ENCODE measurements around the gene ERC1. TPM values are rescaled to one million over a fixed set of nuclear protein-coding genes. Genes with fewer than 3 reads are reported as not detected.

Gene ERC1
- total RNA-seq, 1 experiment from 2014 or later, result 40.4 TPM

GRCh38 chr12:1493781-1494565, 502.9 kb downstream of the ERC1 start:
- intact Hi-C loops (cut with micrococcal nuclease; ENCODE audit: unreplicated experiment) (no loop called here), in situ Hi-C loops (cut with HindIII; ENCODE audit: low pct_unique_long_range_greater_than_20kb, low sequenced_read_pairs) (no loop called here)
- DNase-seq (ENCODE audit: low read depth, low spot score), result no peak
- TF ChIP-seq POLR2AphosphoS5 (IDR thresholded peaks at IDR 0.05; ENCODE audit: low read depth, low read length) (no peak), SIN3A (IDR thresholded peaks at IDR 0.05; ENCODE audit: borderline replicate concordance, insufficient read depth, low read depth, low read length) (no peak), REST (IDR thresholded peaks at IDR 0.05; ENCODE audit: insufficient read depth in 1 of 2, low read depth in 2 of 2, low read length in 1 of 2) (no peak)
- ATAC-seq, result no peak
- no peaks in the 10 kb centered on the region for H3K27me3 ChIP-seq (ENCODE audit: control insufficient read depth, insufficient read depth, low read length)
- H3K4me3 ChIP-seq (ENCODE audit: low read depth in 2 of 2, low read length in 2 of 2), result no peak overlapping the region
- no peak overlapping the region for H3K27ac ChIP-seq (ENCODE audit: low read length)
- CTCF ChIA-PET, result no interaction called here
- no peaks in the 10 kb centered on the region for H3K36me3 ChIP-seq (ENCODE audit: control insufficient read depth, insufficient read depth, low read length)
- BruUV-seq (replicated peaks), result no TSS peak
- H3K9me3 ChIP-seq (ENCODE audit: control insufficient read depth, insufficient read depth, low read depth, low read length), result no peaks in the 10 kb centered on the region
- POLR2A ChIA-PET, result no interaction called here
- no peaks in the 10 kb centered on the region; the same call in 1 of the 2 replicates for H3K4me1 ChIP-seq (ENCODE audit: control insufficient read depth, insufficient read depth, low read length)

GRCh38 chr12:1494856-1495255, 503.8 kb downstream of the ERC1 start:
- Histone ChIP-seq H3K4me1 (ENCODE audit: control insufficient read depth, insufficient read depth, low read length) (no peaks in the 10 kb centered on the region; the same call in 1 of the 2 replicates), H3K36me3 (ENCODE audit: control insufficient read depth, insufficient read depth, low read length) (no peaks in the 10 kb centered on the region), H3K27ac (ENCODE audit: low read length) (no peak overlapping the region), H3K9me3 (ENCODE audit: control insufficient read depth, insufficient read depth, low read depth, low read length) (no peaks in the 10 kb centered on the region), H3K4me3 (ENCODE audit: low read depth in 2 of 2, low read length in 2 of 2) (no peak overlapping the region), H3K27me3 (ENCODE audit: control insufficient read depth, insufficient read depth, low read length) (no peaks in the 10 kb centered on the region)
- TF ChIP-seq REST (IDR thresholded peaks at IDR 0.05; ENCODE audit: insufficient read depth in 1 of 2, low read depth in 2 of 2, low read length in 1 of 2) (no peak), SIN3A (IDR thresholded peaks at IDR 0.05; ENCODE audit: borderline replicate concordance, insufficient read depth, low read depth, low read length) (no peak), CTCF (IDR thresholded peaks at IDR 0.05) (no peak)
- ChIA-PET CTCF (no interaction called here), POLR2A (no interaction called here)
- DNase-seq (ENCODE audit: low read depth, low spot score) (no peak), ATAC-seq (no peak)
- BruUV-seq (replicated peaks), result no TSS peak
- intact Hi-C loops (cut with micrococcal nuclease; ENCODE audit: unreplicated experiment) (no loop called here), in situ Hi-C loops (cut with HindIII; ENCODE audit: low pct_unique_long_range_greater_than_20kb, low sequenced_read_pairs) (no loop called here)
